Posterior vena cava (tissue), 2 donors: ENCODE results near the gene SH3RF3. TPM values are rescaled to one million over a fixed set of nuclear protein-coding genes. Genes with fewer than 3 reads are reported as not detected.
A peak's percentile ranks its signal among the peaks of the same experiment; 100 is the strongest.

Experiments
- DNase-seq: peaks from one replicate; pipeline ENCODE4 v3.0.0-alpha.2; 2020; ENCODE audit warnings: low spot score
- intact Hi-C, 2 donors: fragments of 100-400 bp; cut with DNase I; formaldehyde crosslinking; loops; one replicate each; pipeline versions ENCODE4 v1.14.1 to v1.14.2; 2022 to 2023
- total RNA-seq, 2 donors: library from RNA; stranded (reverse); fragmentation: NEBNext Ultra II Directional; extraction: Animal tissue kit (Norgen Biotek cat#: 25700); gene quantifications; one replicate each; pipeline ENCODE4 v1.2.1, GENCODE V29; 2021
- donor health status: DM: yes; HTN: yes; CAD: no.
- donor health status: DM: yes; HTN: yes; CAD: no.

Gene SH3RF3
- total RNA-seq, 2 donors from 2014 or later, result 10.1 to 14.1 TPM

DNA sequence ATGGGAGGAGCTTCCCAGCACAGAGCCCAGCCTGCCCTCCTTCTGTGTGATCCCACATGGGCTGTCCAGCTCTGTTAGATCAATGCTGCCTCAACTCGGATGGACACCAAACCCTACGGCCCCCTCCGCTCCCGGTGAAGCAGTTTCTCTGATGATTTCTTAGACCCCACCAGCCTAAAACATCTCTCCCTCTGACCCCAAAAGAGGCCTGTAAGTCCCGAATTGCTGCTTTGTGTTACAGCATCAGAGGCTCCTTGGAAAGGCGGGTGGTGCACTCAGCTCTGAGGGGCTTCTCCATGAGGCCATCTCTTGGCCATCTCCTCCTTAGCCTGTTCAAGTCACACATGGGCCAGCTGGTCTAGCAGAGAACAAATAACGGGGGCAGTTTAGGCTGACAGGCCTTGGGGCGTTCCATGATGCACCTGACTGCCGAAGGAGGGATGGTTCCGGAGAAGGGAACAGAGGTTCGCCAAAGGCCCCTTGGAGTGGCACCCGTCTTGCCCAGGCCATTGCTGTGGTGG lies 240.7 kb downstream of the SH3RF3 start:
- no peak for DNase-seq
- intact Hi-C loops, result loop anchor here in 1 of 2 donors (5.0 kb wide), 1 partner anchor 667 kb away; no protein-coding TSS in a partner anchor

DNA sequence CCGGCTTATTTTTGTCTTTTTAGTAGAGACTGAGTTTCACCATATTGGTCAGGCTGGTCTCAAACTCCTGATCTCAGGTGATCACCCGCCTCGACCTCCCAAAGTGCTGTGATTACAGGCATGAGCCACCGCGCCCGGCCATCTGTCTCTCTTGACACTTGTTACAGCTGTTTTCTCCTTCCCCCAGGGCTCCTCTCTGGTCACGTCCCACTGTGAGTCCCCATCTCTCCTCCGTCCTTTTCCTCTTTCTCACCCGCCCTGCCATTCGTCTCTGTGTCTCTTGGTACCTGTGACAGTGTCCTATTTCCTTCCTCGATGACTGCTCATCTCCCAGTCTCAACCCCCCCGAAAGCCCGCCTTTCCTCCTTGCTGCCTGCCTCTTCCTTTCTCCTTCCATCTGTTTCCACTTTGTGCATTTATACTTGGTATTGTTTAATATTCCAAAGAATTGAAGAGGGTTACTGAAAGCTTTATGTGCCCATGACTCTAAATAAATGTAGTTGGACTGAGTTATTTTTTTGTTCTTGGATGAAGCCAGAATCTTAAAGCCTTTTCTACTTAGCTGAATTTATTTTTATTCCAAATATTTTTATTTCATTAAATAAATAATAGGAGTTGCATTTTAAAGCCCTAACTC lies 241.5 kb downstream of the SH3RF3 start:
- intact Hi-C loops, result no loop called here
- no peak for DNase-seq

DNA sequence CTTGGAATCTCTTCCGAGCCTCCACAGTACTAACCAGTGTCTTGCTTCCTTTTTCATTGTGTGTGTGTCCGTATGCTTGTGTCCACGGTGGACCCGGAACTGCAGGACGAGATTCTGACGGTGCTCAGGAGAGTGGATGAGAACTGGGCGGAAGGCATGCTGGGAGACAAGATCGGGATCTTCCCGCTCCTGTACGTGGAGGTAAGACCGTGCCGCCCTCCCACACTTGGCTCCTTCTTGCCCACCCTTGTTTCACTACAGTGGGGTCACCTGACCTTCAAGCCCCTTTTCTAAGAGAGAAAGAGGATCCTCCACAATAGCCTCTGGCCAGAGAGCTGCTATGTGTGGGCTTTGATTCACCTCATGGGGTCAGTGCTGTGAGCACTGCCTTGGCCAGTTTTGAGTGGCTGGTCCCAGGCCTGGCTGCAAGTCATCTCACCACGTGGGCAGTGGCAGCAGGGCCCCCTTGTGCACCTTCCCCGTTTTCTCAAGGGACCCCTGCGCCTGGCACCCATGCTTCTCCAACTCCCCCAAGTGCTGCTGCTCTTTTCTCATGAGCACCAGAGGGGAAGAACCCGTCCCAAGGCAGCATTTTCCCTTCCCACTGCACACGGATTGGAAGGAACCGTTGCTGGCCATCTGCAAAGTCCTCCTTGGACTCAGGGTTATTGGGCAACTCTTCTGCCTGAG lies 242.6 kb downstream of the SH3RF3 start:
- DNase-seq, result peak; percentile 59
- intact Hi-C loops, result no loop called here

DNA sequence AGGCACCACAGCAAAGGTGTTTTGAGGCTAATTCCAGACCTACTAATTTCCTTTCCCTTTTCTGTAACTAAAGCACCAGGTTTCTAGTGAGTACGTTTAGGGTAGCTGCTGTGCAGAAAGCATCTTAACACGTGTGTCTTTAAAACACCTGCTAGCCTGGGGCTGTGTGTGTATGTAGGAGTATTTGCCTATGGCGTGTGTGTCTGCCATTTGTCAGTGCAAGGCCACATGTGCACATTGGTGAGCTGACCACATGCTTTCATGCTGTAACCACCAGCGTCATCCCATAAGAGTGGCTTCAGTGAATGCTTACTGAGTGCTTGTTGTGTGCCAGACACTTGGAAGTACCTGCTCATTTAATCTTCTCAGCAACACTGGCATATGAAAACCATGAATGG lies 243.2 kb downstream of the SH3RF3 start:
- DNase-seq, result no peak
- intact Hi-C loops, result no loop called here

DNA sequence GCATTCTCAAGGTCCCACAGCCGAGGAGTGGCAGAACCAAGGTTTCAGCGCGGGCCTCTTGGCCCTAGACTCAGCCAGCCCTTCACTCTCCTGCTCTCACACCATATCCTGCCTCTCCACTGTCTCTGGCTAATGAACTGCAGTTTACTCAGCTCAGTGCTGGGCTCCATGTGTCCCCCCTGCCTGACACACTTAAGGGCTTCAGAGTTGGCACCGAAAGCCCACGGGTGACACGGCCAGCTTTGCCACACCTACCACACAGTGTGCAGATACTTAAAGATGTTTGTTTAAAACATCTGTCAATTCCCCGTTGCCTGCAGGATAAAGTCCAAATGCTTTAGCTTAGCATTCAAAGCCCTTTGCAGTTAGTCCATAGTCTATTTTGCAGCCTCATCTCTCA lies 243.6 kb downstream of the SH3RF3 start:
- DNase-seq, result no peak
- intact Hi-C loops, result no loop called here

DNA sequence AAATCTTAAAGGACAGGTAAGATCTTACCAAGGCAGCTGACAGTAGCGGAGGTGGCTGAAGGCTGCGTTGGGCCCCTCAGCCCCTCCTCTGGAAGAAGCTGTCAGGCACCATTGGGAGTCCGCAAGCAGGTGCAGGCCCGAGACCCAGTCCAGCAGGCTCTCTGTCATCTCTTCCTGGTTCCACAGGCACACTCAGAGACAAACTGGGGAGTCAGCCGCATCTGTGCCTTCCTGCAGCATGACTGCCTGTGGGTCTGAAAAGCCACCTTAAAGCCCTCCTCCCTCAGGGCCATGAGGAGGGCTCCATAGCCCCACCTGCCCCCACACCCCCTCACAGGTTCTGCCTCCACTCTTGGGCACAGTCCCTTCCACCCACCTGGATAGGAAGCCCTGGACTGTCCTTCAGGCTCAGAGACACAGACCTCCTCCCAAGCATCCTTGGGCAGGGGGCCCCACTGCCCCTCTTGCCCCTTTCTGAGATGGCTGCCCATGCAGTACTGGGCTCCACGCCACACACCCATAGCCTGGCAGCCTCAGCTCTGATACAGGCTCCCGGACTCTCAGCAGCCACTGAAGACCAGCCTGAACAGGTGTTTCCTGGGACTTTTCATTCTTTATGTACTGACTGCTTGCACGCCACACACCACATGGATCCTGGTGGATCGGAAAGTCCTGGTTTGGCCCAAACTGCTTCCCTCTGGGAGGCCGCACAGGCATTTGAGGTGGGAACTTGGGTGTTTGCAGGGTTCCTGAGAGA lies 245.0 kb downstream of the SH3RF3 start:
- DNase-seq, result peak; percentile 62
- intact Hi-C loops, result no loop called here

DNA sequence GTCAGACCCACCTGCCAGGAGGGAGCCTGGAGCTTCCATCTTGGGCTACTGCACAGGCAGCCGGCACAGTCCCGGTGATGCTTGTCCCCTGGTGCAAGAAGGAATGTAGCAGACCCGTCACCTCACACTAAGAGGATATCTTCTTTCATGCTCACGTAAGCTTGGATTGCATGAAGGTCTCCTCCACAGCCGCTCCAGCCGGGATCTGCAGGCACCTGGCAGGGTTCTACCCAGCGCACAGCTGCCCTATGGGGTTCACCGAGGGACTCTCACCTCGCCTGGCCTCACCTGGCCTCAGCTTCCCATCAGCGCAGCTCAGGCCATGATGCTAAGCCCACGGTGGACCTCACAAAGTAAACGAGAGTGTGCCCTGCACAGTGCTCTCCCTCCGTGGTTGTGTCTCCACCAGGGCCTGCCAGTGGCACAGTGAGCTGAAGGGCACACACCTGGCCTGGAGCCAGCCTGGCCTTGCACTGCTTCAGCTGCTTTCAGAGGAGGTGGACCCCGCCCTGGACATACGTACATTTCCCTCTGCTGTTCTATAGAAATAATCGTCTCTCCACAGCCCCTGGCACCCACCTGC lies 245.6 kb downstream of the SH3RF3 start:
- intact Hi-C loops, result no loop called here
- DNase-seq, result peak; percentile 73

DNA sequence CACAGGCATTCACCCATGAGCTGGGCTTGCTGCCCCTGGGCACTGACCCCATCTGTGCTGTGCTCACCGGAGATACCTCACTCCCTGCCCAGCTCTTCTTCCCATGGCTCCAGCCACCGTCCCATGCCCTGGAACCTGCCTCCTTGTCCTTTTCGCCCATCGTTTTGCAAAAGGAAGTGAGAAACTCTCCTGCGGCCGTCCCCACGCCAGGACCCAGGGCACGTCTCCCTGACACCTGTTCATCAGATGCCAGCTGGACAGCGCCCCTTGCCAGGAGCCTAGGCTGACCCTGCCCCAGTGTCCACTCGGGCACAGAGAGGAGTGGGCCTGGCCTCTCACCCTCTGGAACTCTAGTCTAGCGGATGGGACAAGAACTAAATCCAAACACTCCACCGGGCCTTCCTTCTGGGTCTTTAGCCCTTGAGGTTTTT lies 246.1 kb downstream of the SH3RF3 start:
- intact Hi-C loops, result no loop called here
- DNase-seq, result peak; percentile 74

DNA sequence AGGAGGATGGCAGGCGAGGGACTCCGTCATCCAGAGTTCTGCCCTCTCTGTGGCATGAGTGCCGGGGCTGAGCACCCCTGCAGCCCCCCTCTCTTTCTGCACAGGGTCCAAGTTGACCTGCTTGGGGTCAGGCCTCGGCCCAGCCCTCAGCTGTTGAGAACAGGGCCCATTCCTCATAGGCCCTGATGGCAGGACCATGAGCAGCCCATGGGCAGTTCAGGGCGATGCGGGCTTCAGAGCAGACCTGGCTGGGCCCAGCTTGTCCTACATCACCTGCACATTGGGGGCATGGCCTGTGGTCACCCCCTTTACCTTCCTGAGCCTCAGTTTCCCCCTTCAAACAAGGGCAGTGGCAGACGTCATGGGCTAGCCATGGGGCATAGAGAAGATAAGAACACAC lies 246.7 kb downstream of the SH3RF3 start:
- intact Hi-C loops, result no loop called here
- peak; percentile 48 for DNase-seq

DNA sequence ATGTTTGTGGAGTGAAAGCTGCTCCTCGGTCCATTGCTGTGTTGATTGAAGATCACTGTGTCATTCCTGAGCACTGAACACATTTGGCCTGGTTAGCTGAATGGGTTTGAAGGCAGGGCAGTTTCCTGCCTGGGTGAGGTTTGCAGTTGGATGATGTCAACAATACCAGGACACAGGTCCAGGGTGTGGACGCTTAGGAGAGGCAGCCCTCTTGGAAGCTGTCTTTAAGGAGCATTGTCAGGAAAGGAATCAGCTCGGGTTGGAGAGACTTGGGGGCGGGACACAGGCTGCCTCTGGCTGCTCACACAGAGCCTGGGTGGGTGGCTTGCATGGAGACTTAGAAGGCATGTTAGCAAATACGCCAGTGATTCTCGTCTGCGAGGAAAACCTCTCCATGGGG lies 247.1 kb downstream of the SH3RF3 start:
- intact Hi-C loops, result no loop called here
- DNase-seq, result no peak

DNA sequence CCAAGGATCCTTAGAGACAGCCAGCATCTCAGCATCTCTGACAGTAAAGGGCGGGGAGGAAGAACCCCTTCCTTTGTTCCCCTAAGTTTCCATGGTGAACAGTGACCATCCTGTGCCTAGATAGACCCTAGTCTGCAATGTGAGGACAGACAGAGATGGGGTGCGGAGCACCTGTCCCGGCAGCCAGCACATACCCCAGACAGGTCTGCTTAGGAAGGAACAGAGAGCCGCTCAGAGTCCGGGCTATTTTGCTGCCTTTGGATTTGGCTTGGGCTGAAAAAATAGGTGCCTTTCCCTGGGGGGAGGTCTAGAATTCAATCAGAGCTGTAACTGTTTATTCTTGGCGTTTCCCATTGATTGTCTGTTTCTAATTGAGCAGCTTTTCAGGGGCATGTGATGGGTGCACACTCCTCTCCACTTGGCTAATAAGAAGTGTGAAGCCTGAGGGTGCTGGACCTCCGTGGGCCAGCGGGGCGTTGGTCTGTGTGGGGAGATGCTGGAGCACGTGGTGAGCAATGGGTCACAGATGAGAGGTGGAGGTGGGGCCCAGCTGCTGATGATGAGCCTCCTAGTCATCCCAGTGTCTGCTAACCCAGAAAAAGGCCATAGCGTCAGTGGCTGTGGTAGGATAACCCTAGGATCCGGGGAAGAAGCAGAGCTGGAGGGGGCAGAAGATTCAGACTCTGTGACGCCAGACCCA lies 247.9 kb downstream of the SH3RF3 start:
- intact Hi-C loops, result no loop called here
- DNase-seq, result peak; percentile 48

DNA sequence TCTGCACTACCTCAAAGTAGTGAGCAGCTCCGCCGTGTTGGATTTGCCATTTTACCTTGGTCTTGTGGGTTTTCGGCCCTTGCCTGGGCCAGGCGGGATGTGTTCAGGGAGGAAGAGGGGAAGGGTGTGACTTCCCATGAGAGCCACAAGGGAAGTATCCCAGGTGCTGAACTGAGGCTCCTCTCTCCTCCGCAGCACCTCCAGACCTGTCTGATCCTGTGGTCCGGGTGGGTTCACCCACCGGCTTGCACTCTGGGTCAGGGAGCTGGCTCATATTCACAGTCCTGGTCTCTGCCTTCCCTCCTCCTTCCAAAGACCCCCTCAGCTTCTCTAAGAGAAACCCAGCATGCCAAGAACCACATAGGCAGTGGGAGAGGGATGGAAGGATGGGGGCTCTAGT lies 249.0 kb downstream of the SH3RF3 start:
- DNase-seq, result peak; percentile 40
- intact Hi-C loops, result no loop called here

DNA sequence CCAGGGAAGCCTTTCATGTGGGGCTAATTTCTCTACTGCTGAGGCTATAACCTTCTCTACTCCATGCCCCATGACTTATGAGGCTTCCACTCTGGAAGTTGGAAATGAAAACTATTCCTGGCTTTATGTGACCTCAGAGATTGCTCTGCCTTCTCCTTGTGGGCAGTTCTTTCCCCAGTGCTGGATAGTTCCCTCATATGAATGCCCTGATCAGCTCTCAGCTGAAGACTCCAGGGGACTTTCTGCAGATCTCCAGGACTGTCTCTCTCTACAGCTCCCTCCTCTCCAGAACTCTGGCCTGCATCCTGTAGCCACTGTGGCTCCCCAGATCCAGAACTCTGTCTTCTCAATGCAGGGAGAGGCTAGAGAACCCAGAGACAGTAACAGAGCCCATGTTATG lies 249.7 kb downstream of the SH3RF3 start:
- no peak for DNase-seq
- intact Hi-C loops, result no loop called here

DNA sequence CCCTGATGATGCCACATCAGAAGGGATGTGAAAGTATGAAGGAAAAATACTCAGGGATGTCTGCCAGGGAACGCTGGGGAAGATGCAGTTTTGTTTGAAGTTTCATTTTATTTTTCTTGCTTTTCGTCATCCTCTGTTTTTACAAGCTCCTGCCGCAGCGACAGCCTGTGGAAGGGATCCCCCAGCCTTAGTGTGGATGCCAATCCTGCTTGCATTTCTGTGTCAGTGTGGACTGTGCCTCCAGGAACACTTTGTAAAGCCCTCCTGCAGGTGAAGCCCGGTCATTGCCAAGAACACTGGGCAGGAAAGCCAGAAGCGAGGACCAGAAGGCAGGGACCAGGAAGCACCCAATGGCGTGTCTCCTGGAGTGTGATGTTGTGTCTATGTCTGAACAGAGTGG lies 250.5 kb downstream of the SH3RF3 start:
- intact Hi-C loops, result no loop called here
- DNase-seq, result peak; percentile 38

DNA sequence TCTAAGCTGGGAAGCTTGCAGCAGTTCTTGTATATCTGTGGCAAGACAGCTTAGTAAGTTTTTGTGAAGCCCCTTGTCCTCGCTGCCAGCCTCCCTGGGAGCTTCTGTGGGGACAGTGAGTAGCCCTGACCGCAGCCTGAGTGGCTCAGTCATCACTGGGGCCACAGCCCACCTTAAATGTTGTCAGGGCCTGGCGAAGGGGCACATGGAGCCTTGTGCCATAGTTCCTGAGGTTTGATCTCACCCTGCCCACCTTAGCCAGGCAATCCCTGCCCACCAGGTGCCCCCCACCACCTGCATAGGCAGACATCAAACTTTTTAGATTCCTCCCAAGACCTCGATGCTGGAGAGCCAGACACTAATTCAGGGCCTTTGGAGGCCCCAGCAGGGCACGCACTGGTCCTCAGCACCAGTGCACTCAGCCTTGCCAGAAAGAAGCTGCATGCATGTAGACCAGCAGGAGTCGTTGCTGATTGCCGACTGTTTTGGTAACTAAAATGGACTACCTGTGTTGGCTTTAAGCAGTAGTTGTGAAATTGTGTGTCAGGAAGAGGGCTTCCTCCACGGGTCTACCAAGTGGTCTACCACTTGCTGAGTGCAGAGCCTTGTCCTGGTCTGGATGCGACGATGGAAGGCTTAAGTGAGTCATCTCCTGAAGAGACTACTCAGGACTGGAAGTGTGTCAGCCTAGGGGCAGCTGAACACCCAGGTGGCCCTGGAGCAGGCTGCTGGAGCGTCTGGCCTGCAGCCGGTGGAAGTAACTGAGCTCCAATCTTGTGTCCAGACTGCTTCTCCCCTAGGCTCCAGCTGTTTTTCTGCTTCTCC lies 251.7 kb downstream of the SH3RF3 start:
- DNase-seq, result peak; percentile 72
- intact Hi-C loops, result no loop called here

DNA sequence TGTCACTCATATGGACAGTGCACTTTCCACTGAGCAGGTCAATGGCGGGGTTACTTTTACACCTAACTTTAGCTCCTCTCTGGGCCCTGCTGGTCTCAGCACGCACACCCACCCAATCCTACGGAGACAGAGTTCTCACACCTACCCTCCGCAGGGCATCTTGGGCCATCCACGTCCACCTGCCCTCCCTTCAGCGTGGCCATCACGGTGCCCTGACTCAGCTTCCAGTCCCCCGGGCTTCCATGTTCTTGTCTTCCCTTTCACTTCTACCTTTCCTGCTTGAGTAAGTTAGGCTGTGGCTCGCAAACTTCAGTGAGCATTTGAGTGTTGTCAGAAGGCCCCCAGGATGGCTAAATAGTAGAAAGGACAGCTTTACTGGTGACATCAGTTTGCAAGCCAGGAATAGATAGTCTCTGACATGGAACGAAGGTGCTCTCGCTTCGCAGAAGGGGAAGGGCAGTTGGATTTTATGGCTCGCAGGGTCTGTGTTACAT lies 252.4 kb downstream of the SH3RF3 start:
- intact Hi-C loops, result no loop called here
- peak; percentile 32 for DNase-seq

DNA sequence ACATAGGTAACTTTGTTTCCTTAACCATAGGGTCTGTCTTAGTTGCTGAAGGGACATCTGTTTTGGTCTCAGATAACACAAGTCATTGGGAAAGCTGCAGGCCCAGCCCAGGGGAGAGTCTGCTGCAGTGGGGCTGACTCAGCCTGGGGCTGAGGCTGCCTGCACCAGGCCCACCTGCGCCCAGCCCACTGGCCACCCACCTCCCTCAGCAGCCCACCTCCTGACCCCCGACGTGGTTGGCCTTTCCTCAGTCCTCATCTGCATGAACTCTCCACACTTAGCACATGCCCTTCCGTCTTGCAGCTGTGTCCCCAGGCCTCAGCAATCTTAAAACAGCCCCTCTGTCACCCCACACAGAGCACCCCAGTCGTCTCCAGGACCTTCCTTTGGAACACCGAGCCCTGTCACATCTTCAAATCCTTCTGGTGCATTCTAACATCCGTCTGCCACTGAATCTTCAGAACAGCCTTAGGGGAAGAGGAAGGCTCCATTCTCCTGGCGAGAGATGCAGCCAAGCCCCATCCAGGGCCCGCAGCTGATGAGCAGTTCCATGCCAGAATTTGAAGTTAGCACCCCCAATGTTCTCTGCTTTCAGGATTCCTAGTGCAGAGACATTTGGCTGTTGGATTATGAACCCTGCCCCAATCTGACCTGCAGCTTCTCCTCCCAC lies 253.4 kb downstream of the SH3RF3 start:
- DNase-seq, result peak; percentile 37
- intact Hi-C loops, result no loop called here

DNA sequence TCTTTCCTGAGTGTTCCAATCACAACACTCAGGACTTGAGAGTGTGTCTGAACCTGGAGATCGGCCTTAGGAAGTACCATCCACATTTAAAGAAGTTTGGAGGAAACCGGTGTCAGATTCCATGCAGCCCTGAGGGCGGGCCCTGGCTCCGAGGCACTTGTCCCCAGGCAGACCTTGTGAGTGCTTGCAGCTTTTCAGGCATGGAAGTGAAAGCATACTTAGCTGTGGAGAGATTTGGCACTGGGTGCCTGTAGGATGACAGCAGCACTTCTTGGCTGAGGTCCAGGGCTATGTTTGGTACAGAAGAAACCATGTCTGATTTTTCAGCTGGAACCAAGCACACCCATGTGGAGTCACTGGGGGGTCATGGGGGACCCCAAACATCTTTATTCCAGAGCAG lies 253.9 kb downstream of the SH3RF3 start:
- intact Hi-C loops, result no loop called here

More for the DNA sequence above, 253.9 kb downstream of the SH3RF3 start:
- DNase-seq, result peak; percentile 84
